Common myeloid progenitor, CD34-positive (primary cell): ENCODE measurements around the gene KRTAP9-3. TPM values are rescaled to one million over a fixed set of nuclear protein-coding genes. Genes with fewer than 3 reads are reported as not detected.
"Not testable (repeated sequence)": the region's sequence is repeated elsewhere in the genome, so short reads cannot be mapped to it uniquely, and the experiment has no call there.

Experiments used
- CTCF ChIA-PET: fragments of 350-600 bp; sonication (Branson Sonifier 250); formaldehyde crosslinking; loops from one replicate; lab custom pipeline; 2021; ENCODE audit warnings: antibody characterized with exemption; lab: Charles Lee
- POLR2A ChIA-PET: fragments of 350-600 bp; sonication (Branson Sonifier 250); formaldehyde crosslinking; loops from one replicate; lab custom pipeline; 2021; ENCODE audit warnings: antibody characterized with exemption; lab: Charles Lee
- DNase-seq, 3 donors: peaks; one replicate each; pipeline versions ENCODE4 v3.0.0 to v3.0.0-alpha.2; 2013
- H3K27ac ChIP-seq, 2 experiments: 1 replicate in 1 of 2; 2 replicates in 1 of 2; pipeline ENCODE4 v1.7.0; 2013; ENCODE audit warnings: inconsistent platforms in 2 of 2, low read length in 2 of 2, mild to moderate bottlenecking in 2 of 2, low read depth in 1 of 2, moderate library complexity in 1 of 2; ENCODE audit not compliant: severe bottlenecking in 2 of 2, insufficient read depth in 1 of 2, poor library complexity in 1 of 2
- H3K27me3 ChIP-seq, 5 experiments: replicated peaks in 2 of 5; 1 replicate in 3 of 5; 2 replicates in 2 of 5; pipeline versions ENCODE4 v1.6.1 to v1.7.0; 2013; ENCODE audit warnings: low read length in 4 of 5, mild to moderate bottlenecking in 2 of 5, moderate library complexity in 2 of 5, inconsistent platforms in 1 of 5; ENCODE audit not compliant: insufficient read depth in 5 of 5, control insufficient read depth in 4 of 5
- H3K36me3 ChIP-seq, 4 experiments: 1 replicate in 2 of 4; 2 replicates in 2 of 4; pipeline versions ENCODE4 v1.6.1 to v1.7.0; 2013; ENCODE audit warnings: low read length in 3 of 4, control low read depth in 1 of 4, mild to moderate bottlenecking in 1 of 4; ENCODE audit not compliant: control insufficient read depth in 4 of 4, insufficient read depth in 4 of 4
- H3K4me1 ChIP-seq, 4 experiments: 1 replicate in 3 of 4; 2 replicates in 1 of 4; pipeline versions ENCODE4 v1.6.1 to v1.7.1; 2013; ENCODE audit warnings: low read length in 3 of 4, mild to moderate bottlenecking in 3 of 4, control low read depth in 1 of 4, inconsistent platforms in 1 of 4, moderate library complexity in 1 of 4; ENCODE audit not compliant: control insufficient read depth in 4 of 4, insufficient read depth in 4 of 4; ENCODE audit errors: control extremely low read depth in 1 of 4
- H3K4me3 ChIP-seq, 7 experiments: 1 replicate in 4 of 7; 2 replicates in 3 of 7; pipeline versions ENCODE4 v1.5.1 to v1.7.0; 2013; ENCODE audit warnings: mild to moderate bottlenecking in 7 of 7, low read length in 6 of 7, moderate library complexity in 6 of 7, inconsistent platforms in 2 of 7, low read depth in 2 of 7, control low read depth in 1 of 7; ENCODE audit not compliant: insufficient read depth in 4 of 7, control insufficient read depth in 1 of 7; ENCODE audit errors: extremely low read depth in 1 of 7
- H3K9me3 ChIP-seq, 5 experiments: 1 replicate in 4 of 5; 2 replicates in 1 of 5; pipeline versions ENCODE4 v1.6.1 to v1.7.1; 2013; ENCODE audit warnings: low read length in 4 of 5, mild to moderate bottlenecking in 2 of 5, inconsistent platforms in 1 of 5, low read depth in 1 of 5, moderate library complexity in 1 of 5; ENCODE audit not compliant: control insufficient read depth in 4 of 5, insufficient read depth in 2 of 5; ENCODE audit errors: control extremely low read depth in 1 of 5
- WGBS: methylation state at CpG from one replicate; pipeline ENCODE4 v1.1.5; 2013; ENCODE audit not compliant: insufficient coverage; 5-methylcytosine and 5-hydroxymethylcytosine counted together
- polyA plus RNA-seq: library from polyadenylated mRNA; unstranded; fragments of 120-200 nt; gene quantifications from one replicate; pipeline ENCODE4 v1.2.1, GENCODE V29; 2013

Gene KRTAP9-3, protein sequence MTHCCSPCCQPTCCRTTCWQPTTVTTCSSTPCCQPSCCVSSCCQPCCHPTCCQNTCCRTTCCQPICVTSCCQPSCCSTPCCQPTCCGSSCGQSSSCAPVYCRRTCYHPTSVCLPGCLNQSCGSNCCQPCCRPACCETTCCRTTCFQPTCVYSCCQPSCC
- not detected for polyA plus RNA-seq

DNA sequence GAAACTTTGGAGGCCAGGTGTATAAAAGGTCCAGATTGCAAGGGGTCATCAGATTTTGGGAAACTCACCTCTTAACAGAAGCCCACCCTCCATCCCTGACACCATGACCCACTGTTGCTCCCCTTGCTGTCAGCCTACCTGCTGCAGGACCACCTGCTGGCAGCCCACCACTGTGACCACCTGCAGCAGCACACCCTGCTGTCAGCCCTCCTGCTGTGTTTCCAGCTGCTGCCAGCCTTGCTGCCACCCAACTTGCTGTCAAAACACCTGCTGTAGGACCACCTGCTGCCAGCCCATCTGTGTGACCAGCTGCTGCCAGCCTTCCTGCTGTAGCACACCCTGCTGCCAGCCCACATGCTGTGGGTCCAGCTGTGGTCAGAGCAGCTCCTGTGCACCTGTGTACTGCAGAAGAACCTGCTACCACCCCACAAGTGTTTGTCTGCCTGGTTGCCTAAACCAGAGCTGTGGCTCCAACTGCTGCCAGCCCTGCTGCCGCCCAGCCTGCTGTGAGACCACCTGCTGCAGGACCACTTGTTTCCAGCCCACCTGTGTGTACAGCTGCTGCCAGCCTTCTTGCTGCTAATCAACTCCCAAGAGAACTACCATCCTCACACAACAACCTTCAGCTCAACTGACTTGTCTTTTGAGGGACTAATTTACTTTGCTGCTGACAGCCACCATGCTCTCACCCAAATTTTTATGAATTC, at the start of gene KRTAP9-3:
KRTAP9-3 (plus strand) TSS at position 51 of the 707 bp plus-strand sequence; CDS start at position 104, 53 bp downstream.
- H3K27me3 ChIP-seq, CTCF ChIA-PET, H3K36me3 ChIP-seq, POLR2A ChIA-PET, H3K27ac ChIP-seq, H3K4me3 ChIP-seq, H3K9me3 ChIP-seq, H3K4me1 ChIP-seq: not testable (repeated sequence)
- peak in 2 of 3 donors; percentile 6 to 28 for DNase-seq
- 100% methylated on average over 1 of the region's 1 CpG for WGBS

DNA sequence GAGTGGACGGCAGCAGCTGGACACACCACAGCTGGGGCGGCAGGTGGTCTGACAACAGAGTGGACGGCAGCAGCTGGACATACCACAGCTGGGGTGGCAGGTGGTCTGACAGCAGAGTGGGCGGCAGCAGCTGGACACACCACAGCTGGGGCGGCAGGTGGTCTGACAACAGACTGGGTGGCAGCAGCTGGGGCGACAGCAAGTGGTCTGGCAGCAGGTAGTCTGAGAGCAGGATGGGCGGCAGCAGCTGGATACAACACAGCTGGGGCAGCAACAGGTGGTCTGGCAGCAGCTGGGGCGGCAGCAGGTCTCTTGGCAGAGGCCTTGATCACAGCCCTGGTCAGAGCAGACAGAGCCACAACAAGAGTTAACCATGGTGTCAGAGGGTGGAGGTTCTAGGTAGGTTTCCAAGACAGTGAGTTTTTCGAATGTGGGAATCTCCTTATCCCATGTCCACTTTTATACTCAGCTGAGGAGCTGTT, 47.7 kb upstream of the KRTAP9-3 start, which contains the start of gene KRTAP4-1:
KRTAP4-1 (minus strand) TSS at position 432 of the 482 bp plus-strand sequence; CDS start at position 375, 57 bp downstream.
- H3K4me3 ChIP-seq: no peak within 1 kb of the TSS
- H3K27me3 ChIP-seq: peaks cover 0 to 2% (median 0%) of the 10 kb centered on the region in 5 experiments
- DNase-seq: no peak
- H3K4me1 ChIP-seq: no peaks in the 10 kb centered on the region
- WGBS: 96% methylated on average over 7 of the region's 9 CpGs
- ChIA-PET POLR2A (no interaction called here), CTCF (interaction anchor here (1.4 kb wide), 1 partner anchor 15 kb away, joined by 3 read pairs; no protein-coding TSS in a partner anchor)
- no peaks in the 10 kb centered on the region for H3K36me3 ChIP-seq
- H3K27ac ChIP-seq: no peak within 1 kb of the TSS
- H3K9me3 ChIP-seq: no peaks in the 10 kb centered on the region

DNA sequence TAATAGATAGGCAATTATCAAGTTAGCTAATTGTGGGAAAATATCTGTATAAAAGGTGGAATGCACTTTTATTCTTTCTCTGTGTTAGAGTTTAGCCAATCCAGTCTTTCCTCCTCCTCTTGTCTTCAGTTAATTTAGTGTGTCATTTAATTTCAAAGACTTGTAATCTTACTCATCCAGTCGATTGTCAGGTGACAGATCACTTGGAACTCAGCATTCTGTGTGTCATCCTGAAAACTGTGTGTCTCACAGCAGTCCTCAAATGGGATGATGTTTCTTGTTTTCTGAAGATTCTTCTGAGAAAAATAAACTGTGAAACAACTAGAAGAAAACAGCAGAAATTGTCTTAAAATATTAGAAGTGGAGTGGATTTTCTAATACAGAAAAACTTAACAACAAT, 47.2 kb upstream of the KRTAP9-3 start:
- ChIA-PET CTCF (interaction anchor here (1.4 kb wide), 1 partner anchor 15 kb away, joined by 3 read pairs; no protein-coding TSS in a partner anchor), POLR2A (no interaction called here)
- no CpG with 5 or more reads among the region's 1 CpG for WGBS
- H3K36me3 ChIP-seq: no peaks in the 10 kb centered on the region
- H3K27me3 ChIP-seq: peaks cover 0 to 2% (median 0%) of the 10 kb centered on the region in 5 experiments
- no peaks in the 10 kb centered on the region for H3K4me1 ChIP-seq
- no peak overlapping the region for H3K27ac ChIP-seq
- no peak overlapping the region for H3K4me3 ChIP-seq
- no peak for DNase-seq
- H3K9me3 ChIP-seq: no peaks in the 10 kb centered on the region

DNA sequence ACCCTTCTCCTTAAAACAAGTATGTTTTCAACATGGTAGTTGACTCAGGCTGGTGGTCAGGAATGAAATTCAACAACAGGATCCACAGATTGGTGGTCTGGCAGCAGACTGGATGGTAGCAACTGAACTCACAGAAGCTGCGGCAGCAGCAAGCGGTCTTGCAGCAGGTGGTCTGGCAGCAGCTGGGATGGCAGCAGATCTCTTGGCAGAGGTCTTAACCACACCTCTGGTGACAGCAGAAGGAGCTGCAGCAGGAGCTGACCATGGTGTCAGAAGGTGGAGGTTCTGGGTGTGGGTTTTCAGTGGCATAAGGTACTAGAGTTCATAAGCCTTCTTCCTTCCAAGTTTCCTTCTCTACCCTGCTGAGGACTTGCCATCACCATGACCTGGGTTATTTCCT, 45.4 kb upstream of the KRTAP9-3 start:
- ChIA-PET CTCF (no interaction called here), POLR2A (no interaction called here)
- Histone ChIP-seq H3K36me3 (no peaks in the 10 kb centered on the region), H3K27me3 (peaks cover 0 to 4% (median 2%) of the 10 kb centered on the region in 5 experiments), H3K4me1 (no peaks in the 10 kb centered on the region), H3K9me3 (no peaks in the 10 kb centered on the region), H3K27ac (no peak overlapping the region), H3K4me3 (no peak overlapping the region)
- DNase-seq: no peak
- WGBS: 100% methylated on average over 2 of the region's 2 CpGs

DNA sequence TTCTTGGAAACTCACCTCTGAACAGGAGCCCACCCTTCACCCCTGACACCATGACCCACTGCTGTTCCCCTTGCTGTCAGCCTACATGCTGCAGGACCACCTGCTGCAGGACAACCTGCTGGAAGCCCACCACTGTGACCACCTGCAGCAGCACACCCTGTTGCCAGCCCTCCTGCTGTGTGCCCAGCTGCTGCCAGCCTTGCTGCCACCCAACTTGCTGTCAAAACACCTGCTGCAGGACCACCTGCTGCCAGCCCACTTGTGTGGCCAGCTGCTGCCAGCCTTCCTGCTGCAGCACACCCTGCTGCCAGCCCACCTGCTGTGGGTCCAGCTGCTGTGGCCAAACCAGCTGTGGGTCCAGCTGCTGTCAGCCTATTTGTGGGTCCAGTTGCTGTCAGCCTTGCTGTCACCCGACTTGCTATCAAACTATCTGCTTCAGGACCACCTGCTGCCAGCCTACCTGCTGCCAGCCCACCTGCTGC, 42.4 kb upstream of the KRTAP9-3 start, which contains the start of gene KRTAP9-1:
KRTAP9-1 (plus strand) TSS at position 51 of the 482 bp plus-strand sequence; CDS start at position 51, 0 bp downstream.
- H3K4me1 ChIP-seq, POLR2A ChIA-PET, CTCF ChIA-PET, H3K9me3 ChIP-seq, H3K27me3 ChIP-seq, H3K36me3 ChIP-seq, DNase-seq, H3K27ac ChIP-seq, H3K4me3 ChIP-seq: not testable (repeated sequence)
- WGBS: 89% methylated on average over 1 of the region's 1 CpG

DNA sequence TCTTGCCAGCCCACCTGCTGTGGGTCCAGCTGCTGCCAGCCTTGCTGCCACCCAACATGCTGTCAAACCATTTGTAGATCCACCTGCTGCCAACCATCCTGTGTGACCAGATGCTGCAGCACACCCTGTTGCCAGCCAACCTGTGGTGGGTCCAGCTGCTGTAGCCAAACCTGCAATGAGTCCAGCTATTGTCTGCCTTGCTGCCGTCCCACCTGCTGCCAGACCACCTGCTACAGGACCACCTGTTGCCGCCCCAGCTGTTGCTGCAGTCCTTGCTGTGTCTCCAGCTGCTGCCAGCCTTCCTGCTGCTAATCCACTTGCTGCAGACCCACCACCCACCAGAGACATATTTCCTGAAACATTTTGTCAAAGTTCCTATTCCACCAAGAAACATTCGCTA, 41.9 kb upstream of the KRTAP9-3 start:
- Histone ChIP-seq H3K36me3 (no peaks in the 10 kb centered on the region), H3K4me3 (no peak overlapping the region), H3K4me1 (no peaks in the 10 kb centered on the region), H3K27me3 (peaks cover 0 to 4% (median 2%) of the 10 kb centered on the region in 5 experiments), H3K9me3 (no peaks in the 10 kb centered on the region), H3K27ac (no peak overlapping the region)
- WGBS: 76% methylated on average over 3 of the region's 3 CpGs
- CTCF ChIA-PET: no interaction called here
- POLR2A ChIA-PET: no interaction called here
- DNase-seq: no peak

DNA sequence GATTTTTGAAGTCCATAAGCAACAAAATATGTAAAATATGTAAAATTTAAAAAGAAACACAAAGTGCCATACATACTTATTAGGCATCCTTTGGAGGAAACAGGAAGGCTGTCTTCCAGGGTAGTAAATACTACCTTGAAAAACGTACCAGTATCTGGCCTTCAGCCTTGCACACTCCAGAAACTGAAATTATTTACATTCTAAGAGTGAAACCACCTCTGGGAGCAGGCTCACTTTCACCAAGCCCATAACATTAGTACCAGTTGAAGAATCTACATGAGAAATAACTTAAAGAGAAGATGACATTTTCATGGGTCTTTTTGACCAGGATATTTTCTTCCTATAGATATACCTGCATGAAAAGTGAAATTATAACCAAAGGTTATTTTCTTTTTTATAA, 36.2 kb upstream of the KRTAP9-3 start:
- Histone ChIP-seq H3K4me3 (no peak overlapping the region), H3K27ac (no peak overlapping the region), H3K36me3 (no peaks in the 10 kb centered on the region), H3K4me1 (no peaks in the 10 kb centered on the region), H3K9me3 (peaks cover 0 to 2% (median 0%) of the 10 kb centered on the region in 5 experiments), H3K27me3 (no peaks in the 10 kb centered on the region)
- ChIA-PET CTCF (no interaction called here), POLR2A (no interaction called here)
- WGBS: no CpG with 5 or more reads among the region's 1 CpG
- no peak for DNase-seq
